Lower leg skin (tissue), 4 donors: ENCODE results near the gene CD38. TPM values are rescaled to one million over a fixed set of nuclear protein-coding genes. Genes with fewer than 3 reads are reported as not detected.

ENCODE experiments used
- DNase-seq, 2 donors: peaks; one replicate each; pipeline ENCODE4 v3.0.0-alpha.2; 2019; ENCODE audit warnings: low spot score in 2 of 2
- H3K4me3 ChIP-seq: fragments of 200-600 bp; sonication (generic); 2 replicates; pipeline ENCODE4 v1.5.1; 2017; ENCODE audit warnings: mild to moderate bottlenecking, low read depth; ENCODE audit not compliant: poor library complexity, severe bottlenecking
- CTCF ChIP-seq, 3 donors: fragments of 450-650 bp; IDR thresholded peaks; one replicate each; pipeline ENCODE4 v1.5.1; 2016; ENCODE audit warnings: antibody characterized with exemption in 3 of 3, mild to moderate bottlenecking in 3 of 3, moderate library complexity in 2 of 3
- POLR2A ChIP-seq, 2 donors: fragments of 450-650 bp; IDR thresholded peaks; one replicate each; pipeline ENCODE4 v1.6.1; 2016 to 2017; ENCODE audit warnings: antibody characterized with exemption in 2 of 2, mild to moderate bottlenecking in 1 of 2, moderate library complexity in 1 of 2
- WGBS, 2 donors: methylation state at CpG; one replicate each; pipeline ENCODE4 v1.1.5; 2018; 5-methylcytosine and 5-hydroxymethylcytosine counted together
- intact Hi-C: fragments of 100-400 bp; cut with DNase I; formaldehyde crosslinking; loops from one replicate; pipeline ENCODE4 v1.15.0; 2023; ENCODE audit warnings: low total_unique reads
- total RNA-seq, 4 donors: library from RNA; depleted of rRNA; stranded (reverse); fragments of >200 nt; gene quantifications; one replicate each; pipeline ENCODE4 v1.1.0, GENCODE V29; 2016

The CD38 gene
- total RNA-seq, 4 donors from 2014 or later: 0.08 to 1.1 (median 0.21) TPM

- no peak for TF ChIP-seq CTCF (IDR thresholded peaks at IDR 0.05)
- no peak for TF ChIP-seq POLR2A (IDR thresholded peaks at IDR 0.05)
- WGBS, 2 donors: 24 to 30% methylated on average over 3 of the region's 3 CpGs
- peak in 1 of 2 donors; percentile 37 for DNase-seq
- H3K4me3 ChIP-seq: no peak overlapping the region
- intact Hi-C loops: no loop called here
Observed at GRCh38 chr4:15868111-15868510, 90.0 kb downstream of the CD38 start.

- H3K4me3 ChIP-seq: no peak overlapping the region
- TF ChIP-seq CTCF (IDR thresholded peaks at IDR 0.05) (no peak), POLR2A (IDR thresholded peaks at IDR 0.05) (no peak)
- 56 to 59% methylated on average over 4 of the region's 4 CpGs for WGBS, 2 donors
- intact Hi-C loops: no loop called here
- no peak for DNase-seq
Observed at GRCh38 chr4:15868826-15869413, 90.8 kb downstream of the CD38 start.

- no peak for TF ChIP-seq CTCF (IDR thresholded peaks at IDR 0.05)
- TF ChIP-seq POLR2A (IDR thresholded peaks at IDR 0.05): no peak
Observed at GRCh38 chr4:15870079-15870478, 92.0 kb downstream of the CD38 start.

GRCh38 chr4:15870921-15871664, 93.0 kb downstream of the CD38 start:
- intact Hi-C loops: no loop called here
- H3K4me3 ChIP-seq: no peak overlapping the region
- no peak for TF ChIP-seq POLR2A (IDR thresholded peaks at IDR 0.05)
- TF ChIP-seq CTCF (IDR thresholded peaks at IDR 0.05): no peak
- no peak for DNase-seq
- WGBS, 2 donors: 92 to 94% methylated on average over 4 of the region's 4 CpGs

More at GRCh38 chr4:15870079-15870478, 92.0 kb downstream of the CD38 start:
- H3K4me3 ChIP-seq: no peak overlapping the region
- intact Hi-C loops: no loop called here
- WGBS, 2 donors: 79% methylated on average over 7 of the region's 7 CpGs
- no peak for DNase-seq

GRCh38 chr4:15873117-15873516, 95.0 kb downstream of the CD38 start:
- WGBS, 2 donors: 68 to 76% methylated on average over 6 of the region's 6 CpGs
- no peak overlapping the region for H3K4me3 ChIP-seq
- DNase-seq: peak in 1 of 2 donors; percentile 41
- TF ChIP-seq POLR2A (IDR thresholded peaks at IDR 0.05) (no peak), CTCF (IDR thresholded peaks at IDR 0.05) (no peak)
- intact Hi-C loops: no loop called here
